ENCODE results near the gene PPIP5K2.

GRCh38 chr5:103208460-103208859 lies 88.4 kb downstream of the PPIP5K2 start:
- TF ChIP-seq CTCF (IDR thresholded peaks at IDR 0.05), result no peak
- TF ChIP-seq POLR2A (IDR thresholded peaks at IDR 0.05), result no peak

Data from thyroid gland (tissue), 4 donors.